Type B pancreatic cell (in vitro differentiated cells): ENCODE results near the gene PODN. TPM values are rescaled to one million over a fixed set of nuclear protein-coding genes. Genes with fewer than 3 reads are reported as not detected.

Experiments
- DNase-seq: peaks from one replicate; pipeline ENCODE4 v3.0.0; 2021; ENCODE audit warnings: mixed read lengths; ENCODE audit not compliant: unreplicated experiment; ENCODE audit errors: extremely low spot score
- H3K27ac Mint-ChIP-seq: 2 replicates; pipeline ENCODE4 v1.8.0; 2021; ENCODE audit warnings: mild to moderate bottlenecking, mixed read lengths
- H3K27me3 Mint-ChIP-seq: 2 replicates; pipeline ENCODE4 v1.8.0; 2021; ENCODE audit warnings: mixed read lengths
- H3K36me3 Mint-ChIP-seq: 2 replicates; pipeline ENCODE4 v1.8.0; 2021; ENCODE audit warnings: mixed read lengths
- H3K4me1 Mint-ChIP-seq: one replicate; pipeline ENCODE4 v1.8.0; 2021; ENCODE audit warnings: mixed read lengths; ENCODE audit not compliant: unreplicated experiment
- H3K4me3 Mint-ChIP-seq: 2 replicates; pipeline ENCODE4 v1.8.0; 2021; ENCODE audit warnings: mild to moderate bottlenecking, mixed read lengths
- H3K9me3 Mint-ChIP-seq: 2 replicates; pipeline ENCODE4 v1.8.0; 2021; ENCODE audit warnings: mixed read lengths
- total RNA-seq: library from RNA; stranded (reverse); gene quantifications from 2 replicates; pipeline ENCODE4 v1.2.1, GENCODE V29; 2021; ENCODE audit warnings: low replicate concordance
- TF ChIP-seq, protein P1 (sequence below): fragments of 200-600 bp; sonication (generic); conservative IDR thresholded peaks from 2 replicates; pipeline ENCODE4 v1.5.0; 2021; ENCODE audit warnings: antibody characterized with exemption, mild to moderate bottlenecking

Gene PODN
- total RNA-seq, 1 donor from 2014 or later, result 2.8 TPM

DNA sequence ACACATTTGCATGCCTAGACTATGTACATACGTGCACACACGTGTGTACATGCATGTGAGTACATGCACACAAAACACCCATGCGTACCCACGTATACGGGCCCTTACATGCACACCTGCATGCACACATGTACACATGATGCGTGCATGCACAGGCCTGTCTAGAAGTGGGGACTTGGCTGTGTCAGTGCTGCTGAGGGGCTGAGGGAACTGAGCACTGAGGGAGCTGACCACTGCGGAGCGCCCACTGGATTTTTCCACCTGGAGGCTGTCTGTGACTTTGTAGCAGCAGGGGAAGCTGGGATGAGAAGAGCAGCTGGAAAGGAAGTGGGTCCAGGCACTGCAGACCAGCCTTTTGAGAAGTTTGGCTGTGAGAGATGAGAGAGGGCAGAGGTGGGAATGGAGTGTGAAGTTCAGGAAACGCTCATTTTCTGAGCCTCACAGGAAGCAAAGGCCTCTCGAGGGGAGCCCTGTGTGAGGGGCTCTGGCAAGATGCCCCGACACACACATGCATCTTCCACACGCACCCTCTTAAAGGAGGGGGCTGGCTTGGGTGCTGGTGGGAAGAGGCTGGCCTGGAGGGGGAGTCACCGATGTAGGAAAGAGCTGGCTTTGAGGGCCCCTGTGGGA is 20.9 kb downstream of the PODN start:
- Mint-ChIP-seq H3K9me3 (no peaks in the 10 kb centered on the region), H3K36me3 (no peaks in the 10 kb centered on the region), H3K27me3 (peaks cover 4% of the 10 kb centered on the region), H3K4me1 (peaks cover 14% of the 10 kb centered on the region), H3K4me3 (no peak overlapping the region), H3K27ac (peak overlapping the region; percentile 55)
- TF ChIP-seq, protein P1, sequence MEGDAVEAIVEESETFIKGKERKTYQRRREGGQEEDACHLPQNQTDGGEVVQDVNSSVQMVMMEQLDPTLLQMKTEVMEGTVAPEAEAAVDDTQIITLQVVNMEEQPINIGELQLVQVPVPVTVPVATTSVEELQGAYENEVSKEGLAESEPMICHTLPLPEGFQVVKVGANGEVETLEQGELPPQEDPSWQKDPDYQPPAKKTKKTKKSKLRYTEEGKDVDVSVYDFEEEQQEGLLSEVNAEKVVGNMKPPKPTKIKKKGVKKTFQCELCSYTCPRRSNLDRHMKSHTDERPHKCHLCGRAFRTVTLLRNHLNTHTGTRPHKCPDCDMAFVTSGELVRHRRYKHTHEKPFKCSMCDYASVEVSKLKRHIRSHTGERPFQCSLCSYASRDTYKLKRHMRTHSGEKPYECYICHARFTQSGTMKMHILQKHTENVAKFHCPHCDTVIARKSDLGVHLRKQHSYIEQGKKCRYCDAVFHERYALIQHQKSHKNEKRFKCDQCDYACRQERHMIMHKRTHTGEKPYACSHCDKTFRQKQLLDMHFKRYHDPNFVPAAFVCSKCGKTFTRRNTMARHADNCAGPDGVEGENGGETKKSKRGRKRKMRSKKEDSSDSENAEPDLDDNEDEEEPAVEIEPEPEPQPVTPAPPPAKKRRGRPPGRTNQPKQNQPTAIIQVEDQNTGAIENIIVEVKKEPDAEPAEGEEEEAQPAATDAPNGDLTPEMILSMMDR, result no peak
- DNase-seq, result no peak

DNA sequence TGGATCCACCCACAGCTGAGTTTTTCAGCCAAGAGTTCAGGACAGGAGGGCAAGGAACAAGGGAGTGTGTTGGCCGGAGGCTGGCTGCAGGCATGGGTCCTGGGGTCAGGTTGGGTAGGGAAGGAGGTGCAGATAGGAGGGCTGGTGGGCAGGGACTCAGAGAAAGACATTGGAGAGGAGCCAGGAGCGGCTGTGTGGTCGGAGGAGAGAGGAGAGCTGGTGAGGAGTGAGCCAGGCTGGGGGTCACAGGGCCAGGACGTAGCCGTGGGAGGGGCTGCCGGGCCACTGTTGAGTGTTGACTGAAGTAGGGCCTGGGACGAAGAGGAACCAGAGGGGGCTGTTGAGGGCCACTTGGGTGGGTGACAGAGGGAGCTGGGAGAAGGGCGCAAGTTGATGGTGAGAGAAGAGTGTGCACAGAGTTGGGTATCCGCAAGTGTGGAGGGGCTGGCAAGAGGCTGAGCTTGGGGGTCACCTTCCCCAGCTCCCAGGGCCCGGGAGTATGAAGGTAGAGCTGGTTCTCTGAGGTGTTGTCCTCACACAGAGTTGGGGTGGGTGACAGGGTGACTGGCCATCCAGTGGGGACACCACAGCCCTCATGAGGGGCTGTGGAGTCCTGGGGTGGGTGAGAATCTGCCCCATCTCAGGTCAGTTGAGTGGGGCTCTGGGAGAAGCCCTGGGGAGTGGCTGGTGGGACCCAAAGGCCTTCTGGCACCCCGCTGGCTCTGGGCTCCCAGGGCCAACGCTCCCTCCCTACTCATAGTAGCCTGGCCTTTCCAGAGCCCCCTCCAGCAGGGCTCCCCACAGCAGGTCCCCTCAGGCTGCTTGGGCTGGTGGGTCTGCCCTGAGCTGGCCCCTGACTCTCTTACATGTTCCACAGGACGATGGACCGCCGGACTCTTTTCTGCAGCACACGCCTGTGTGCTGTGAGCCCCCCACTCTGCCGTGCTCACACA is 21.9 kb downstream of the PODN start:
- Mint-ChIP-seq H3K27me3 (peaks cover 4% of the 10 kb centered on the region), H3K9me3 (no peaks in the 10 kb centered on the region), H3K4me3 (no peak overlapping the region), H3K27ac (peak overlapping the region; percentile 66), H3K4me1 (peaks cover 14% of the 10 kb centered on the region), H3K36me3 (no peaks in the 10 kb centered on the region)
- TF ChIP-seq, protein P1, result no peak
- no peak for DNase-seq

- Mint-ChIP-seq H3K4me1 (peaks cover 14% of the 10 kb centered on the region), H3K27ac (peak overlapping the region; percentile 66), H3K4me3 (no peak overlapping the region), H3K36me3 (no peaks in the 10 kb centered on the region), H3K27me3 (no peaks in the 10 kb centered on the region), H3K9me3 (no peaks in the 10 kb centered on the region)
- no peak for DNase-seq
- TF ChIP-seq, protein P1, result no peak
These were observed 22.6 kb downstream of the PODN start for GRCh38 chr1:53084589-53084971.

DNA sequence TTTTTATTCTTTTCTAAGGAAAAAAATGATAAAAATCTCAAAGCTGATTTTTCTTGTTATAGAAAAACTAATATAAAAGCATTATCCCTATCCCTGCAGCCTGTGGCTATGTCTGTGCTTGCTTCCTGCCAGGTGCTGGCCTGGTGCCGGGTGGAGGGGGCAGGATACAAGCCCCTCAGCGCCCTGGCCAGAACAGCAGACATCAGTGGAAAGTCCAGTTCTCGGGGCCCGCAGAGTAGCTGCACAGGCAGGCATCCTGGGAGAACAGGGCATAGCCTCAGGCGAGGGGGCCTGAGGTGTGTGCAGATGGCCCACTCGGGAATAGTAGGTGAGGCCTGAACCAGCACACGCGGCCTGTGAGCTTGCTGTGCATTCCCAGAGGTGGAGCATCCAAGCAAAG is 23.4 kb downstream of the PODN start:
- no peaks in the 10 kb centered on the region for H3K9me3 Mint-ChIP-seq
- no peaks in the 10 kb centered on the region for H3K27me3 Mint-ChIP-seq
- no peak for DNase-seq
- no peak overlapping the region for H3K27ac Mint-ChIP-seq
- TF ChIP-seq, protein P1, result no peak
- peaks cover 14% of the 10 kb centered on the region for H3K4me1 Mint-ChIP-seq
- no peak overlapping the region for H3K4me3 Mint-ChIP-seq
- no peaks in the 10 kb centered on the region for H3K36me3 Mint-ChIP-seq

DNA sequence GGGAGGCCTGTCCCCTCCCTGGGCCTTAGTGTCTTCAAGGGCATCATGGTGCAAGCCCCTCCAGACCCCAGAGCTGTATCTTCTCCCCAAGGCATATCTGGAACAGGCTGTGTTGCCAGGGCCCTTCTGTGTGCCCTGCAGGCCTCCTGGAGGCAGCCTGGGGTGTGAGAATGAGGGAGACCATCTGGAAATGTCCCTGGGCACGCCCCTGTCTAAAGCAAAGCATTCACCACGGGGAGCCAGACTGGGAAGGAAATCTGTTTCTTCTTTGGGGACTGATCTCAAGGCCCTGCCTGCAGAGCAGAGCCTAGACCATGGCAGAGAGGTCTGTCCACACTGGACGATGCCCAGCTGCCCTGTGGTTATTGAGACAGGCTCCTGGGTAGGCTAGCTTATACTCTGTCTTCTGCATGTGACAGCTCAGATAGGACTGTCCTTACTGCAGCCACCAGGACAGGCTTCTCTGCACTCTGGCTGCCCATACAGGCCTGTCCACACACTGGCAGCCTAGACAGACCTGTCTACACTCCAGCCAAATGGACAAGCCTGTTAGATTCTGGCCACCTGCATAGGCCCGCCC is 24.6 kb downstream of the PODN start:
- peaks cover 14% of the 10 kb centered on the region for H3K4me1 Mint-ChIP-seq
- no peak overlapping the region for H3K27ac Mint-ChIP-seq
- DNase-seq, result no peak
- no peaks in the 10 kb centered on the region for H3K9me3 Mint-ChIP-seq
- H3K27me3 Mint-ChIP-seq, result no peaks in the 10 kb centered on the region
- no peak overlapping the region for H3K4me3 Mint-ChIP-seq
- TF ChIP-seq, protein P1, result no peak
- no peaks in the 10 kb centered on the region for H3K36me3 Mint-ChIP-seq
